GM12801 (cell line): ENCODE measurements around the gene NRG3.

Experiments used
- TF ChIP-seq, protein P1 (sequence below): IDR thresholded peaks from one replicate; pipeline ENCODE4 v1.5.1; 2011; ENCODE audit warnings: control low read depth; ENCODE audit not compliant: insufficient read length; ENCODE audit errors: extremely low read depth

Gene NRG3

DNA sequence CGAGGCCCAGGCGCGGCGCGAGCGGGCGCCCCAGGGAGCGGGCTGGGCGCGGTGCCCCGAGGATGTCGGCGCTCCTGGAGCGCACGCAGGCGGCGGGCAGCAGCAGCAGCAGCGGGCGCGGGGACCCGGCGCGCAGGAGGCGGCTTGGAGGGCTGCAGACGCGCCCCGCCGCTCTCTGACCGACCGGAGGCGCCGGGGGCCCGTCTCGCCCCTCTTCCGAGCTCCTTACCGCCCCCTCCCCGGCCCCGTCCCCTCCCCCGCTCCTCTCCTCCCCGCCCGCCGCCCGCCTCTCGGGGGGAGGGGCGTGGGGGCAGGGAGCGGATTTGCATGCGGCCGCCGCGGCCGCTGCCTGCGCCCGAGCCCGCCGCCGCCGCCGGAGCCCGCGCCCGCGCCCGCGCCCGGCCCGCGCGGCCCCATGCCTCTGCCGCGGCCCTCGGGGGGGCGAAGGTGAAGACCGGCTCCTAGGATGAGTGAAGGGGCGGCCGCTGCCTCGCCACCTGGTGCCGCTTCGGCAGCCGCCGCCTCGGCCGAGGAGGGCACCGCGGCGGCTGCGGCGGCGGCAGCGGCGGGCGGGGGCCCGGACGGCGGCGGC lies at the start of gene NRG3:
Gene NRG3 (plus strand): TSS at position 320 of the 592 bp plus-strand sequence.
- TF ChIP-seq, protein P1, sequence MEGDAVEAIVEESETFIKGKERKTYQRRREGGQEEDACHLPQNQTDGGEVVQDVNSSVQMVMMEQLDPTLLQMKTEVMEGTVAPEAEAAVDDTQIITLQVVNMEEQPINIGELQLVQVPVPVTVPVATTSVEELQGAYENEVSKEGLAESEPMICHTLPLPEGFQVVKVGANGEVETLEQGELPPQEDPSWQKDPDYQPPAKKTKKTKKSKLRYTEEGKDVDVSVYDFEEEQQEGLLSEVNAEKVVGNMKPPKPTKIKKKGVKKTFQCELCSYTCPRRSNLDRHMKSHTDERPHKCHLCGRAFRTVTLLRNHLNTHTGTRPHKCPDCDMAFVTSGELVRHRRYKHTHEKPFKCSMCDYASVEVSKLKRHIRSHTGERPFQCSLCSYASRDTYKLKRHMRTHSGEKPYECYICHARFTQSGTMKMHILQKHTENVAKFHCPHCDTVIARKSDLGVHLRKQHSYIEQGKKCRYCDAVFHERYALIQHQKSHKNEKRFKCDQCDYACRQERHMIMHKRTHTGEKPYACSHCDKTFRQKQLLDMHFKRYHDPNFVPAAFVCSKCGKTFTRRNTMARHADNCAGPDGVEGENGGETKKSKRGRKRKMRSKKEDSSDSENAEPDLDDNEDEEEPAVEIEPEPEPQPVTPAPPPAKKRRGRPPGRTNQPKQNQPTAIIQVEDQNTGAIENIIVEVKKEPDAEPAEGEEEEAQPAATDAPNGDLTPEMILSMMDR = no peak

DNA sequence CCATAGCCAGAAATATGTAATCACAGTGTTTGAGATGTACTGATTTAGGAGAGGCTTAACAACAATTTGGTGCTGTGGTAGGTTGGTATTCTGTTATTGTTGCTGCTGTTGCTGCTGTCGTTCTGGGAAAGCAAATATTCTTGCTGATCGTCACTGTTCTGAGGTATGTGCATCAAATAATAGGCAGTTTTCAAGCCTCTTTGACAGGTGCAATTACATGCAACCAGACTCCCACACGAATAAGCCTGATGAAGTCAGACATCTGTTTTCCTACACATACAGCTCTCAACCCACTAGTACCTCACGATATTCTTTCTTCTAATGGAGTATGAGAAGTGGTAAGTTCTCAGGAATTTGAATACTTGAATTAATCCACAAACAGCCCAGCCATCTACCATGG lies 46.7 kb upstream of the NRG3 start:
- TF ChIP-seq, protein P1 = no peak

- TF ChIP-seq, protein P1 = no peak
Measured at GRCh38 chr10:81831060-81831459, 43.9 kb upstream of the NRG3 start.

DNA sequence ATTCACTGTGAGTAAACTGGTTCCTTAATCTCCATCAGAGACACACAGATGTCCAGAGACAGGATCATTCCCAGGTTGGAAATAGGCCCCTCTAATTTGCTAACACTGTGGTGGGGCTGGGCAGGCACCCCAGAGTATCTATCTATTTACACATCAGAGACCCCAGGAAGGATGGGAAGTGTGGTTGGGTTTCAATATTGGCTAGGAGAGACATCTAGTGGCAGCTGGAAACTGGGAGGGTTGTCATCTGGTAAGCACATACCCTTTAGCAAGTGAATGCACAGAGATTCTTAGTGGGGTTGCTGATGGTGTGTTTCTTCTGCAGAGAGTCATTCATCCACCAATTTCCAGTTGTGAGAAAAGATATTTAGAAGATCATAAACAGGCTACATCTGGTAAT lies 36.0 kb upstream of the NRG3 start:
- TF ChIP-seq, protein P1 = no peak

- TF ChIP-seq, protein P1 = no peak
Measured at GRCh38 chr10:81843042-81843441, 32.0 kb upstream of the NRG3 start.

GRCh38 chr10:81847675-81848074 lies 27.3 kb upstream of the NRG3 start:
- TF ChIP-seq, protein P1 = no peak

DNA sequence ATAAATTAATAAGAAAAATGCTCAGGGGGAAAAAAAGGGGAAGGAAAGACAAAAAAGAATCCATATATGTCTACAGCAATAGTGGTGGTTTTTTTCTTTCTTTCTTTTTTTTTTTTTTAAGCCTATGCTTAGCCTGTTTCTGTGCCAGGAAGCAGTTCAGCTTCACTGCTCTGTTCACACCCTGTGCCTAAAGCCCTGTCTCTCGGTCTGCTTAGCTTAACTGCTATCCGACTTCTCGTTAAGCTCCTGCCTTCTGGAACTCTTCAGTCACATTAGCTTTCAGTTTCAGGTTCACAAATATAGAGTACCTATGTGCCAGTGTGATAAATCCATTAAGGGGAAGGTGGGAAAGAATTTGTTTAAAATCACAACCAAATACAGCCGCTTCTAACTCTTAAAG lies 26.5 kb upstream of the NRG3 start:
- TF ChIP-seq, protein P1 = no peak
